PC-3 (cell line): ENCODE measurements around the gene PIK3R3. TPM values are rescaled to one million over a fixed set of nuclear protein-coding genes. Genes with fewer than 3 reads are reported as not detected.

Experiments
- ATAC-seq: fragments of 200-7000 bp; cut with Tn5 transposase; 2 replicates; pipeline ENCODE4 v1.9.1; 2020; ENCODE audit warnings: mild to moderate bottlenecking, moderate library complexity
- BruUV-seq: library from RNA; stranded (reverse); fragments of 400-500 nt; replicated peaks from 2 replicates; lab custom pipeline; 2021; lab: Mats Ljungman, UMichigan
- CTCF ChIA-PET: fragments of 300-600 bp; sonication (Branson Sonifier 250); formaldehyde crosslinking; loops from one replicate; lab custom pipeline; 2022; ENCODE audit warnings: antibody characterized with exemption; lab: Charles Lee
- POLR2A ChIA-PET: fragments of 300-600 bp; sonication (Branson Sonifier 250); formaldehyde crosslinking; loops from one replicate; lab custom pipeline; 2022; ENCODE audit warnings: antibody characterized with exemption; ENCODE audit not compliant: unreplicated experiment; lab: Charles Lee
- DNase-seq: peaks from one replicate; pipeline ENCODE4 v3.0.0-alpha.2; 2015
- H2AFZ ChIP-seq: fragments of 300-600 bp; sonication (generic); 2 replicates; pipeline ENCODE4 v1.6.0; 2016; ENCODE audit warnings: antibody characterized with exemption, low read length
- H3F3A ChIP-seq: fragments of 300-600 bp; sonication (generic); one replicate; pipeline ENCODE4 v1.6.0; 2017; ENCODE audit warnings: antibody characterized with exemption, low read length, control low read depth, mild to moderate bottlenecking; ENCODE audit not compliant: unreplicated experiment
- H3K27ac ChIP-seq: fragments of 300-600 bp; sonication (generic); 2 replicates; pipeline ENCODE4 v1.5.1; 2016; ENCODE audit warnings: mild to moderate bottlenecking, low read length
- H3K27me3 ChIP-seq: fragments of 300-600 bp; sonication (generic); 2 replicates; pipeline ENCODE4 v1.6.1; 2016; ENCODE audit warnings: low read length, mixed read lengths
- H3K36me3 ChIP-seq: fragments of 300-600 bp; sonication (generic); 2 replicates; pipeline ENCODE4 v1.6.1; 2016; ENCODE audit warnings: low read depth, mixed run types, low read length, mixed read lengths
- H3K4me1 ChIP-seq: fragments of 300-600 bp; sonication (generic); 2 replicates; pipeline ENCODE4 v1.5.1; 2016; ENCODE audit warnings: low read length; ENCODE audit not compliant: insufficient read depth
- H3K4me2 ChIP-seq: fragments of 300-600 bp; sonication (generic); 2 replicates; pipeline ENCODE4 v1.6.0; 2016; ENCODE audit warnings: low read length
- H3K4me3 ChIP-seq: fragments of 300-600 bp; sonication (generic); 2 replicates; pipeline ENCODE4 v1.5.1; 2016; ENCODE audit warnings: mild to moderate bottlenecking, low read length, mixed read lengths
- H3K79me2 ChIP-seq: fragments of 300-600 bp; sonication (generic); 2 replicates; pipeline ENCODE4 v1.6.1; 2017; ENCODE audit warnings: low read length, mixed read lengths
- H3K9ac ChIP-seq: fragments of 300-600 bp; sonication (generic); 2 replicates; pipeline ENCODE4 v1.6.0; 2016; ENCODE audit warnings: mild to moderate bottlenecking, low read length
- H3K9me2 ChIP-seq: fragments of 300-600 bp; sonication (generic); replicated peaks from 2 replicates; pipeline ENCODE4 v1.6.1; 2016; ENCODE audit warnings: mixed run types, low read length, mixed read lengths
- H3K9me3 ChIP-seq: fragments of 300-600 bp; sonication (generic); 2 replicates; pipeline ENCODE4 v1.6.1; 2016; ENCODE audit warnings: low read length, mixed read lengths
- H4K20me1 ChIP-seq: fragments of 300-600 bp; sonication (generic); 2 replicates; pipeline ENCODE4 v1.6.1; 2016; ENCODE audit warnings: low read length, mixed read lengths
- EZH2 ChIP-seq: fragments of 300-600 bp; sonication (generic); IDR thresholded peaks from one replicate; pipeline ENCODE4 v1.6.1; 2017; ENCODE audit warnings: antibody characterized with exemption, mild to moderate bottlenecking, low read length; ENCODE audit not compliant: unreplicated experiment
- EZH2phosphoT487 ChIP-seq: fragments of 300-600 bp; sonication (generic); IDR thresholded peaks from 2 replicates; pipeline ENCODE4 v1.6.1; 2018; ENCODE audit warnings: mild to moderate bottlenecking, antibody characterized with exemption, low read length, borderline replicate concordance
- intact Hi-C: fragments of 100-400 bp; cut with micrococcal nuclease; formaldehyde crosslinking; loops from 2 replicates; pipeline ENCODE4 v1.9.0; 2023
- total RNA-seq: library from RNA; depleted of rRNA; stranded (reverse); fragments of >200 nt; gene quantifications from 2 replicates; pipeline ENCODE4 v1.2.3, GENCODE V29; 2014
- TF ChIP-seq, protein P1 (sequence below): fragments of 300-600 bp; sonication (generic); conservative IDR thresholded peaks from 2 replicates; pipeline ENCODE4 v1.5.1; 2017; ENCODE audit warnings: antibody characterized with exemption, low read depth, mild to moderate bottlenecking, low read length

Gene PIK3R3
- total RNA-seq, 1 experiment from 2014 or later, result 17.7 TPM

DNA sequence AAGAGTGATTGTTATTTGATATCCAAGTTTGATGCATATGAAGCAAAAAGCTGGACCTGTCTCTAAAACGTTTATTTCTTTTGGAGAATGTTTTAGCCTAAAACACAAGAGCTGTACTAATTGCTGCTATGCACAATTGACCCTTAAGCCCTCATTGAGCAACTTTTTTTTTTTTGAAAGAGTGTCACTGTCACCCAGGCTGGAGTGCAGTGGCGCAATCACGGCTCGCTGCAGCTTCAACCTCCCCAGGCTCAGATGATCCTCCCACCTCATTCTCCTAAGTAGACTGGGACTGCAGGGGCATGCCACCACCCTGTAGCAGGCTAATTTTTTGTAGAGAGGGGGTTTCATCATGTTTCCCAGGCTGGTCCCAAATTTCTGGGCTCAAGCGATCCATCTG, 129.1 kb downstream of the PIK3R3 start:
- Histone ChIP-seq H3K36me3 (peaks cover 11% of the 10 kb centered on the region; the same call in 1 of the 2 replicates), H2AFZ (no peak overlapping the region), H3K79me2 (no peaks in the 10 kb centered on the region), H3K9ac (no peak overlapping the region), H3K4me3 (no peak overlapping the region), H3K9me2 (no peaks in the 10 kb centered on the region), H3K9me3 (no peaks in the 10 kb centered on the region), H3K4me2 (no peak overlapping the region), H3K4me1 (no peaks in the 10 kb centered on the region; the same call in 1 of the 2 replicates), H3K27me3 (no peaks in the 10 kb centered on the region), H3K27ac (no peak overlapping the region), H4K20me1 (no peaks in the 10 kb centered on the region), H3F3A (no peaks in the 10 kb centered on the region)
- POLR2A ChIA-PET, result interaction anchor here (0.5 to 0.7 kb wide), 2 partner anchors 125 to 135 kb away, joined by 3 to 5 read pairs; no protein-coding TSS in a partner anchor
- no TSS peak for BruUV-seq
- no peak for ATAC-seq
- TF ChIP-seq EZH2phosphoT487 (no peak), EZH2 (no peak)
- TF ChIP-seq, protein P1, sequence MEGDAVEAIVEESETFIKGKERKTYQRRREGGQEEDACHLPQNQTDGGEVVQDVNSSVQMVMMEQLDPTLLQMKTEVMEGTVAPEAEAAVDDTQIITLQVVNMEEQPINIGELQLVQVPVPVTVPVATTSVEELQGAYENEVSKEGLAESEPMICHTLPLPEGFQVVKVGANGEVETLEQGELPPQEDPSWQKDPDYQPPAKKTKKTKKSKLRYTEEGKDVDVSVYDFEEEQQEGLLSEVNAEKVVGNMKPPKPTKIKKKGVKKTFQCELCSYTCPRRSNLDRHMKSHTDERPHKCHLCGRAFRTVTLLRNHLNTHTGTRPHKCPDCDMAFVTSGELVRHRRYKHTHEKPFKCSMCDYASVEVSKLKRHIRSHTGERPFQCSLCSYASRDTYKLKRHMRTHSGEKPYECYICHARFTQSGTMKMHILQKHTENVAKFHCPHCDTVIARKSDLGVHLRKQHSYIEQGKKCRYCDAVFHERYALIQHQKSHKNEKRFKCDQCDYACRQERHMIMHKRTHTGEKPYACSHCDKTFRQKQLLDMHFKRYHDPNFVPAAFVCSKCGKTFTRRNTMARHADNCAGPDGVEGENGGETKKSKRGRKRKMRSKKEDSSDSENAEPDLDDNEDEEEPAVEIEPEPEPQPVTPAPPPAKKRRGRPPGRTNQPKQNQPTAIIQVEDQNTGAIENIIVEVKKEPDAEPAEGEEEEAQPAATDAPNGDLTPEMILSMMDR, result no peak
- CTCF ChIA-PET, result no interaction called here
- DNase-seq, result no peak
- intact Hi-C loops, result no loop called here

DNA sequence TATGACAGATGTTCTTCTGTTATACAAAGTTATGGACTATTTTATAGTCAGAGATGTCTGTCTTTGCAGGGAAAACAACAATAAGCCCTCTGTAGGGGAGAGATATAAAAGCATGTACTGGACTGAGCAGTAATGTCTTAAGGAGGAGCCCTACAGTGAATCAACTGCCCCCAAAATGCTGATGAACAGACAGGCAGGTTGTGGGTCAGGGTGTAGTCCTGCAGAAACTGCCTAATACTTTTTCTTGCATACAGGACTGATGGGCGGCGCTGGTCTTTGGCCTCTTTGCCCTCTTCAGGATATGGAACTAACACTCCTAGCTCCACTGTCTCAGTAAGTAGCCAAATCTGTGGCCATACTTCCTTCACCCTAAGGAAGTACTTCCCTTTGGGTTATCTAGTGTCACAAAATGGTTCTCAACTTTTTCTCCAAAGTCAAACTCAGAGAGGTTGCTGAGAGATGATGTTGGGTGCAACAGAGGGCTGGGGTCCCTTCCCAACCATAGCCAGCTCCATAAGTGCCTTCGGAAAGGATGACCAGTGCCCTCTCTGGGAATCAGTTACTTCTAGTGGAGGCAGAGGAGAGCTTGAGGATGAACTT, 129.8 kb downstream of the PIK3R3 start:
- no peaks in the 10 kb centered on the region for H3K27me3 ChIP-seq
- DNase-seq (no peak), ATAC-seq (no peak)
- no peak overlapping the region for H3K27ac ChIP-seq
- ChIA-PET CTCF (no interaction called here), POLR2A (interaction anchor here (0.7 kb wide), 1 partner anchor 125 kb away, joined by 3 read pairs; no protein-coding TSS in a partner anchor)
- no peaks in the 10 kb centered on the region for H4K20me1 ChIP-seq
- peaks cover 10% of the 10 kb centered on the region; the same call in 1 of the 2 replicates for H3K36me3 ChIP-seq
- no TSS peak for BruUV-seq
- no peaks in the 10 kb centered on the region for H3K9me3 ChIP-seq
- H3K9me2 ChIP-seq, result no peaks in the 10 kb centered on the region
- no peak overlapping the region for H3K9ac ChIP-seq
- no peak overlapping the region for H2AFZ ChIP-seq
- intact Hi-C loops, result no loop called here
- no peaks in the 10 kb centered on the region for H3K79me2 ChIP-seq
- TF ChIP-seq EZH2 (no peak), EZH2phosphoT487 (no peak)
- TF ChIP-seq, protein P1, result no peak
- H3F3A ChIP-seq, result no peaks in the 10 kb centered on the region
- H3K4me1 ChIP-seq, result no peaks in the 10 kb centered on the region
- no peak overlapping the region for H3K4me3 ChIP-seq
- no peak overlapping the region for H3K4me2 ChIP-seq

DNA sequence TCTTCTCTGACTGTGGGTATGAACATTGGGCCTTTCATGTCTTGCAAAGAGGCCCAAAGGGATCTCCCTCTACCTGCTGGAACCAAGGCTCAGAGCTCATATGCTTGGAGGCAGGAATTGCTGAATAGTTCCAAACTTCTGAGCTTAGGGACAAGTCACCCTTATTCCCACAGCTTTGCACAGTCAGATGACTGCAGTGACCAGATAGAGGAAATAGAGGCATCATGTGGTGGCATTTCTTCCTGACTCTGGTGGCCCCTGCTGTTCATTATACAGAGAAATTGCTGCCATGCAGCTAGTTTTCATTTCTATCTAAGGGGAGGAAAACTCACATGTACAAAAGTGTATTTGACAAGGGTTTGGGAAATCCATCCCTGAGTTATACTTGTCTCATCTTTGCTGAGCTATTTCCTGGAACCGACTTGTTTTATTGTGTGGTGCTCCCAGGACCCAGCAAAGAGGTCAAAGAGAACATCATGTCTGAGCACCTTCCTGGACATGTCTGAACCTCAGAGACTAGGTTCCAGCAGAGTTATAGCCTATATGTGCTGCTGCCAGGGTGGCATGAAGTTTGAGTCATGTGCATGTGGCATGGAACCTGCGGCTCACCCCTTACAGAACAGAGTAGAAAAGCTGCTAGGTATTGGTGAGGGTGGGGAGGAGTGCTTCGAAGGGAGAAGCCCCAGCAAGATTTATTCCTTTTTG, 131.2 kb downstream of the PIK3R3 start:
- H3K79me2 ChIP-seq, result no peaks in the 10 kb centered on the region
- H3K4me2 ChIP-seq, result no peak overlapping the region
- TF ChIP-seq, protein P1, result no peak
- no peak for TF ChIP-seq EZH2
- no peak for TF ChIP-seq EZH2phosphoT487
- H3K27me3 ChIP-seq, result no peaks in the 10 kb centered on the region
- ChIA-PET POLR2A (no interaction called here), CTCF (interaction anchor here (0.5 kb wide), 1 partner anchor 144 kb away, joined by 3 read pairs; no protein-coding TSS in a partner anchor)
- H2AFZ ChIP-seq, result no peak overlapping the region
- H3K9ac ChIP-seq, result no peak overlapping the region
- no peaks in the 10 kb centered on the region for H3K9me2 ChIP-seq
- BruUV-seq, result no TSS peak
- no peaks in the 10 kb centered on the region for H4K20me1 ChIP-seq
- no peak overlapping the region for H3K4me3 ChIP-seq
- H3K36me3 ChIP-seq, result peaks cover 2% of the 10 kb centered on the region; the same call in 1 of the 2 replicates
- ATAC-seq (no peak), DNase-seq (no peak)
- H3K4me1 ChIP-seq, result no peaks in the 10 kb centered on the region
- H3K27ac ChIP-seq, result no peak overlapping the region
- intact Hi-C loops, result no loop called here
- H3F3A ChIP-seq, result no peaks in the 10 kb centered on the region
- H3K9me3 ChIP-seq, result no peaks in the 10 kb centered on the region
